ENCODE measurements around the gene MRPL58.
A peak's percentile ranks its signal among the peaks of the same experiment; 100 is the strongest.
"Not testable (repeated sequence)": the region's sequence is repeated elsewhere in the genome, so short reads cannot be mapped to it uniquely, and the experiment has no call there.

MRPL58 gene

GRCh38 chr17:75012346-75013091, at the start of gene MRPL58:
Gene MRPL58, plus strand, starts transcription at chr17:75012670. Its CDS starts 17 bp downstream, at chr17:75012687.
- peak; percentile 80 for DNase-seq

DNA sequence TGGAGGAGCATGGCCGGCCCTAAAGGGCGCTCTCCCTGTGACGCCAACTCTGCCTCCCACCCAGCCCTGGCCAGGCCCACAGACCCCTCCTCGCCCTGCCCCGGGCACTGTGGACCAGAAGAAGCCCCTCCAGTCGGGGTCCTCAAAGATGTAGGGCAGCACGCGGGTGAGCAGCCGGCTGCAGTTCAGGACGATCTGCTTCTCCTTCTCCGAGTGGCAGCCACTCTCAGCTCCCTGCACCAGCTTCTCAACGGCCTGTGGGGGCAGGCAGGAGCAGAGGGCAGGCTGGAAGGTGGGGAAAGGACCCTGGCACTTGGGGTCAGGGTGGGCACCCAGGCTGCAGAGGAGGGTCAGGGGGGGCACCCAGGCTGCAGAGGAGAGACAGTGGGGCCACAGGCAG, 48.8 kb upstream of the MRPL58 start:
- no peak for DNase-seq

DNA sequence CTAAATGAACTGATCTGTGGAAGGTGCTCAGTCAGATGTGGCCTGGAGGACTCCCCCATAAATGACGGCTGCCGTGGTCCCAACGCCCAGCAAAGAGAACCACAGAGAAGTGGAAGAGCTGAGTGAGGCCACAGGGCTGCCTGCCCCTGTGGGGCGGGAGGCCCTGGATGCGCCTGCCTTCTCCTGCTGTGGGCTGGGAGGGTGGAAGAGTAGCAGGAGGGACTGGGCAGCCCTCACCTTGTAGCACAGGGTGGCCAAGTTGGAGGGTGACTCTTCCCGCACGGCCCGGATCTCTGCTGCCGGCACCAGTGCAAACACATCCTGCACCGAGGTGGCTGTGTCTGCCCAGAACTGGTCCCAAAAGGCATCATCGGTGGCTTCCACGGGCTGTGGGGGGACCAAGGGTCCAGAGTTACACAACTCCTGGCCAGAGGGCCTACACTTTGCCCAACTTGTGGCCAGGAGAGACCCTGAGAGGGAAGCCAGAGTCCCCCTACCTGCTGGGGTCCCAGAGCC, 48.2 kb upstream of the MRPL58 start:
- no peak for DNase-seq

GRCh38 chr17:74964988-74965622, 47.4 kb upstream of the MRPL58 start:
- DNase-seq: no peak

- DNase-seq: no peak
These were observed 44.1 kb upstream of the MRPL58 start for GRCh38 chr17:74968361-74968780.

- DNase-seq: not testable (repeated sequence)
These were observed 43.0 kb upstream of the MRPL58 start for GRCh38 chr17:74969501-74969900.

DNA sequence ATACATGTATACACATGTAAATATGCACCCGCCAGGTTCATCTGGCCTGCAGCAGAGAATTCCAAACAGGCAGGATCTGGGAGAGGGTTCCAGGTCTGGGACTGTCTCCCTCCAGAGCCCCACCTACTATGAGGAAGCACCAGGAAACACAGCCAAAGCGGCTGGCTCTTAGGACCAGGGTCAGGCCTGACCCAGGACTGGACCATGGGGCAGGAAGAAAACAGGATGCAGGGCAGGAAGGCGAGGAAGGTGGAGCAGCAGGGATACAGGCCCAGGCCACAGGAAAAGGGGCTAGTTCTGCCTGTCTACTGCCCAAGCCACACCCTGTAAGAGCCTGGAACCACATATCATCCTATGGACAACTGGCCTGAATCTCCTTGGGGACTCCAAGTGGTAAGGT, 42.1 kb upstream of the MRPL58 start:
- no peak for DNase-seq

- DNase-seq: no peak
These were observed 41.2 kb upstream of the MRPL58 start for GRCh38 chr17:74971069-74971841.

- no peak for DNase-seq
These were observed 40.7 kb upstream of the MRPL58 start for GRCh38 chr17:74971842-74972106.

- DNase-seq: peak; percentile 82
These were observed 40.1 kb upstream of the MRPL58 start, which contains the start of gene HID1 for GRCh38 chr17:74972107-74972972. Gene HID1, minus strand, starts transcription at chr17:74972759. Its CDS starts 103 bp downstream, at chr17:74972656.

DNA sequence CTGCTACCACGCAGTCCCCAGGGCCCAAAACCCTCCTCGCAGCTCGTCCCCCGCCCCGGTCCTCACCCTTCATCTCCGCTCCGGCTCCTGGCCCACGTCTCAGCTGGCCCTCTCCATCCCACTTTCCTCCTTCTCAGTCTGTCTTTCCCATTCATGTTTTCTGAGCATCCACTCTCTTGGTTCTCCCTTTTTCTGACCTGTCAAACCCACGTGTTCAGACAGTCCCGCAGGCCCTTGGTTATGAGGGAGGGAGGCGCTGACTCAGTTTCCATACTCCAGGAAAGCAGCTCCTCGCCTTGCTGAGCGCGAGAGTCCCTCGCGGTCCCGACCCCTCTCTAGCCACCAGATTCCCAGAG, 39.5 kb upstream of the MRPL58 start:
- DNase-seq: no peak

- DNase-seq: no peak
These were observed 36.5 kb upstream of the MRPL58 start for GRCh38 chr17:74975943-74976342.

GRCh38 chr17:74977802-74978201, 34.7 kb upstream of the MRPL58 start:
- no peak for DNase-seq

GRCh38 chr17:74978240-74978639, 34.2 kb upstream of the MRPL58 start:
- no peak for DNase-seq

DNA sequence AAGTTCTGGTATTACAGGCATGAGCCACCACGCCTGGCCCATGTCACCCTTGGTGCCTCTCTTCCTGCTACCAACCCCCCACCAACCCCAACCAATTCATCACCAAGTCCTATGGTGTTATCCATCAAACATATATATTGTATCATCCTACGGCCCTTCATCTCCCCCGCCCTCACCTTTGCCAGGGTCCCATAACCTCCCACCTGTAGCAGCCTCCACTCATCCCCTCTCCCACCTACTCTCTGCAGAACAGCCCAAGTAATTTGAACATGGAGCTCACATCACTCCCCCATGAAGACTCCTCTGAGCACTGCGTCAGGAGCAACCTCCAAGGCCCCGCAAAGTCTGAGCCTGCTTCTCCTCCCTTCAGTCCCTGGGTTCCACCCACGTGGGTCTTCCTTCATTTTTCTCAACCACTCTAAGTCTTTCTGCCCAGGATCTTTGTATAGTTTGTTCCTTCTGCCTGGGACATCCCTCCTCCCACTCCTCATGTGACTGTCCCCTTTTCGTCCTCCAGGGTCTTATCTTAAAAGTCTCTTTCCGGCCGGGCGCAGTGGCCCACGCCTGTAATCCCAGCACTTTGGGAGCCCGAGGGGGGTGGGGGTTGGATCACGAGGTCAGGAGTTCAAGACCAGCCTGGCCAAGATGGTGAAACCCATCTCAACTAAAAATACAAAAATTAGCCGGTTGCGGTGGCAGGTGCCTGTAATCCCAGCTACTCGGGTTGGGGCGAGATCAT, 32.9 kb upstream of the MRPL58 start:
- DNase-seq: no peak

DNA sequence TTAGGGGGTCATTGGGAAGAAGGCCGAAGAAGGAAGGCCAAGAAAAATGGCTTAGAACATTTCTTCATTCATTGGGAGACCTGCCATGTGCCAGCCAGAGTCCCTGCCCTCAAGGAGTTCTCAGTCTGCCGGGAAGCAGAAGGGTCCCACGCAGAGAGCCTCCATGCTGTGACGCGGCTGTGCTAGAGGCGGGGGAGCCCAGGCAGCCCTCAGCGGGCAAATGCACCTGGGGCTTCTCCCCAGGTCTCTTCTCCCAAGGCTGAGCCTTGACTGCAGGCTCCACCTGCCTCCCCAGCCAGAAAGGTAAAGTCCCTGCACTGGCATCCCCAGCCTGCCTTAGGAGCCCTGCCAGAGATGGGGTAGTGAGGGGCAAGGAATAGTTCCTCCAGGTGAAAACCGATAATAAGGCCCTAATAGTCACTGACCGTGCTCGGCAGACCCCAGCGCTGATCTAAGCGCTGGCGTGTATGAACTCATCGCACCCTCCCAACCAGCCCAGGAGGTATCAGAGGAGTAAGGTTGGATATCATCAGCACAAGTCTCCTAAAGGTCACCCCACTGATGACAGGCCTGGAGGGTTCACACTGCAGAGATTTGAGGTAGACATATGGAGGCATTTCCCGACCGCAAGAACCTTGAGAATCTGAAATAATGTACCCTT, 31.0 kb upstream of the MRPL58 start:
- no peak for DNase-seq

- DNase-seq: peak; percentile 78
These were observed 30.3 kb upstream of the MRPL58 start for GRCh38 chr17:74981979-74982662.

GRCh38 chr17:74982663-74983313, 29.7 kb upstream of the MRPL58 start:
- not testable (repeated sequence) for DNase-seq

- DNase-seq: no peak
These were observed 26.3 kb upstream of the MRPL58 start for GRCh38 chr17:74986206-74986576.

DNA sequence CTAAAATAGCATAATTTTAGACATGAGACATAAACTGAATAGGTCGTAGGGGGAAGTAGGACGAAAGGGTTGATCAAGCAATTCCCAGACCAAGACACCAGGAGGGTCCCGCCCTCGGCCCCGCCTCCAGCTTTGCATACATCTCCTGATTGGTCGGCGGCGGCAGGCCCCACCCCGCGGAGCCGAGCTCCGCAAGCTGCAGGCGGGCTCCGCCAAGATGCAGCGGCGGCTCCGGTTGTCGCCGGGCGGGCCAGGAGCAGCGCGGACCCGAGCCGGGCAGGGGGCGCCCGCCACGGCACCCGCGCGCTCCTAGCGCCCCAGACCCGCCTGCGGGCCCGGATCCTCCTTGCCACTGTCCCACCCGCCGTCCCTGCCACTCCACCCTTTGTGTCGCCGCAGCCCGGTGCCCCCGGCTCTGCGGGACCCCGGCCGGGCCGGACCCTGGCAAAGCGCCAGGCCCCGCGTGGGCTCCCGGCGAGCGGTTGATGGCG, 25.0 kb upstream of the MRPL58 start, which contains the start of gene CDR2L:
CDR2L (plus strand) TSS at position 215 of the 491 bp plus-strand sequence. CDS start 412 bp downstream, outside the sequence.
- peak; percentile 94 for DNase-seq
